Measurements from ENCODE around the gene PLOD3. TPM values are rescaled to one million over a fixed set of nuclear protein-coding genes. Genes with fewer than 3 reads are reported as not detected.
A peak's percentile ranks its signal among the peaks of the same experiment; 100 is the strongest.

PLOD3 gene
- polyA plus RNA-seq, 4 donors = 39.6 to 51.5 (median 48.8) TPM

DNA sequence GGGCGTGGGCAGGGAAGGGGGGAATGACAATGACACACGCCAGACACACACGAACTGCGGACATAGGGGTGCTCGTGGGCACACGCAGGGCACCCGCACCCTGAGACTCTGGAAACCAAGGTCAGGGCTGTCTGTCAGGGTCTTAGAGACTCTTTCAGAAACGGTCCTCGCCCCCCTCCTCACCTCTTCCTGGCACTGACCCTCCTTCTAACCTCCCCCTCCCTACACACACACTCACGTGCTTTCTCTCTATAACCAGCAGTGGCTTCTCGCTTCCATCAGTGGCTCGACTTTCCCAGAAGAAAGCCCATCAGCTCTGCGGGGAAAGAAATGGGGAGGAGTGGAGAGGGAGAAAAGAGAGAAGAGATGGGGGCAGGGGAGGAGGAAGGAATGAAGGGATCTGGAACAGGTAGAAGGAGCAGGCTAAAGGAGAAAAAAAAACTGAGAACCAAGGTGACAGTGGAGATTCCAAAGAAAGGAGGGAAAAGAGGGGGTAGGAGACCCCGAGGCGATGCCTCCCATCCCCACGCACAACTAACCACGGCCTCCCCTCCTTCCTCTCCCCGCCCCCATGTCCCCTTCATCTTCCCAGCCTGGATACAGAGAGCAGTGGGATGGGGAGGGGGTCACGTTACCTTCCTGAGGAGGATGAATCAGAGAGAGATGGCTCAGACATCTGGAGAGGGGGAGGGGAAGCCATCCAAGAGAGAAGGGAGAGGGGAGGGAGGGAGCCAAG is 50.3 kb downstream of the PLOD3 start:
- no peak for DNase-seq (ENCODE audit: low read depth in 4 of 4, low spot score in 2 of 4)

DNA sequence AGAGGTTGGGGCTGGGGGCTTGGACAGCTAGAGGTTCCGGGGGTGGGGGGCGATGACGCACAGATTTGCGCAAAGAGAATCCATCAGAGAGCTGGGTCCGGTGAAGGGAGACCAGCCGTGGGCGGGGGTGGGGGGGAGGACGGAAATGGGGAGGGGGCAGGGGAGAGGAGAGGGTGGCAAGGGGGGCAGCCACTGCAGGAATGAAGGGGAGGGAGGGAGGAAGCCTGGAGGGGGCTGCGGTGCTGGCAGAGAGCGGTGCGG is 50.8 kb downstream of the PLOD3 start:
- no peak for DNase-seq (ENCODE audit: low read depth in 4 of 4, low spot score in 2 of 4)

DNA sequence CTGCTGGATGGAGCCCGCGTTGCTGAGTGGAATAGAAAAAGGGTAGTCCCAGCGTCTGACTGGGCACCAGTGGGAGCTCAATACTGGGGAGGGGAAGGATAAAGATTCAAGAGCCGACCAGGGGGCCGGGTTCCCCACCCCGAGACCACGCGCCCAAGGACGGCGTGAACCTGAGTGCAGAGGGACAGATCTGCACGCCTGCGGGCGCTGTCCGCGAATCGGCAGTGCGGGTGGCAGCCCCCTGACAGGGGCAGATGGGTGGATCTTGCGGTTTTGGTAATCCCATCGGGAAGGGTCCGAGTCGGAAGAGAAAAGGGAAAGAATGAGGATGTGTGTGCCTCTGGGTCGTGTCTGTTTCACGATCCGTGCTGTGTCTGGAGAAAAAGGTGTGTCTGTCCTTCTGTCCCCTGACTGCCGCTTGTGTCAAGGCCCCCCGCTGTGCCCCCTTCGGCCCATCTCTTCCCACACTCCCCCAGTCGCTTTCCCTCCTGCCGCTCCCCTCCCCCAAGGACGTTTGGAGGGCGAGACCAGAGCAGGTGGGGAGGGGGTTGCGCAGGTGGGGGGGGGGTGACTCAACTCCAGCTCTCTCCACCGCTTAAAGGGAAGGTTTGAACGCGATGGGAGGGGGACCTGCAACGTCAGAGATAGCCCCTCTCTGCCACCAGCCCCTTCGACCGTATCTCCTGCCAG is 51.3 kb downstream of the PLOD3 start:
- no peak for DNase-seq (ENCODE audit: low read depth in 4 of 4, low spot score in 2 of 4)

DNA sequence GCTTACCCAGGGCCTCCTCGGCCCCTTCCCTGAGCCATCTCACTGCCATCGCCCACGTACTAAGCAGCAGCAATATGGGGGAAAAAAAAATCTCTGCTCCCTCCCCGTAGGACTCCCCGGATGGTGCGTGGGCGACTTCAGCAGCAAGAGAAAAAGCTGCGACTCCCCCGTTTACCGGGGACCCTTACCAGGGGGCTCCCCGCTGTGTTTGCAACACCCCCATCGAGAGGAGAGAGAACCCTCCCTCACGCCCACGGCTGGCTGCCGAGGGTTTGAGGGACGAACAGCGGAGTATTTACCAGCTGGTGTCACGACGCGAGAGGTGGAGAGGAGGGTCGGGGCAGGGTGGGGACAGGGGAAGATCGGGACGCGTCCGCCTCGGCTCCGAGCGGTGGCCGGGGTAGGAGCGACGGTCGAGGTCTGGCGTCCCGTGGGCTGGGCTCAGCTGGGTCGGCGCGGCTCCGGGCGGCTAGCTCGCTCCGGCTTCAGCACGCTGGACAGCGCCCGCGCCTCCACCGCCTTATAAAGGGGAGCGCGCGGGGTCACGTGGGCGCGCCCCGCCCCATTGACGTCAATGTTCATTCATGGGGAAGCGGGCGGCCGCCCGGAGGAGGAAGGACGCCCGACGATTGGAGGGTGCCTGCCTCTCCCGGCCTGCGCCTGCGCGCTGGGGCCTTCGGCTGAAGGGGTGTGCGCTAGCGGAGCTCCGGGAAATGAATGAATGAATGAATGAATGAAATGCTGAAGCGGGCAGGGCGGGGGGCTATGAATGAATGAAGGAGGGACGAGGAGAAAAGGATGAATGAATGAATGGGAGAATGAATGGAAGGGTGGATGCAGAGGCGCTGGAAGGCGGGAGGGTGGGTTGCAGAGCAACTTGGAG is 52.1 kb downstream of the PLOD3 start, which contains the start of gene VGF:
TSS of gene VGF (minus strand) at position 495 of the 883 bp plus-strand sequence. CDS start 726 bp downstream, outside the sequence.
- DNase-seq (ENCODE audit: low read depth in 4 of 4, low spot score in 2 of 4) = peak; percentile 56 to 80 (median 76)

DNA sequence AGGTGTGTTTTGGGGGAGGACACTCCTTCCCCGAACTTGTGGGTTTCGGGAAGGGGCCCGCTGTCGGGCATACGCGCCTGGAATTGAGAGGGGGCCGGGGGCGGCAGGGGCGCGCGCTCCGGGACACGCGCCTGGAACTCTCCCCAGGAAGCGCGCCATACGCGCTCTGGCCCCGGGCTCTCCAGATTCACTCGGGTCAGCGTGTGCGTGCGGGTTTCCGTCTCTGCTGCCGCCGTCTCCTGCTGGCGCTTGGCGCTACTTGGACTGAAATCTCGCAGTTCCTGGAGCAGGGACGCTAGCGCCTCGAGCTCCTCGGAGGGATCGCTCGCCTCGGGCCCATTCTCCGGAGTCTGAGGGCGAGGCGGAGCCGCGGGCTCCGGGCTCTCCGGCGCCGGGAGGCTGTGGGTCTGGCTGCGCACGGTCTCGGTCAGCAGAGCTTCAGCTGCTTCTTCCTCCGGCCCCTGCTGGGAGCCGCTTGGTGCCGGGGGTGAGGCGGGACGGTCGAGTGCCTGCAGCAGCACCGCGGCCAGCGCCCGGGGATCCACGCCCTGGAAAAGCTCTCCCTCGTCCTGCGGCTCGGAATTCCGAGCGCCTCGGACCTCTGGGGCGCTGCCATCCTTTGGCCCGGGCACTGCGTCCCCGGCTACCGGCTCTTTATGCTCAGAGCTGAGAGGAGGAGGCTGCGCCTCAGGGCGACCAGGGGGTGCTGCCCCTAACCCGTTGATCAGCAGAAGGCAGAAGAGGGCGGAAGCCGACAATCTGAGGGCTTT is 53.1 kb downstream of the PLOD3 start:
- no peak for DNase-seq (ENCODE audit: low read depth in 4 of 4, low spot score in 2 of 4)

DNA sequence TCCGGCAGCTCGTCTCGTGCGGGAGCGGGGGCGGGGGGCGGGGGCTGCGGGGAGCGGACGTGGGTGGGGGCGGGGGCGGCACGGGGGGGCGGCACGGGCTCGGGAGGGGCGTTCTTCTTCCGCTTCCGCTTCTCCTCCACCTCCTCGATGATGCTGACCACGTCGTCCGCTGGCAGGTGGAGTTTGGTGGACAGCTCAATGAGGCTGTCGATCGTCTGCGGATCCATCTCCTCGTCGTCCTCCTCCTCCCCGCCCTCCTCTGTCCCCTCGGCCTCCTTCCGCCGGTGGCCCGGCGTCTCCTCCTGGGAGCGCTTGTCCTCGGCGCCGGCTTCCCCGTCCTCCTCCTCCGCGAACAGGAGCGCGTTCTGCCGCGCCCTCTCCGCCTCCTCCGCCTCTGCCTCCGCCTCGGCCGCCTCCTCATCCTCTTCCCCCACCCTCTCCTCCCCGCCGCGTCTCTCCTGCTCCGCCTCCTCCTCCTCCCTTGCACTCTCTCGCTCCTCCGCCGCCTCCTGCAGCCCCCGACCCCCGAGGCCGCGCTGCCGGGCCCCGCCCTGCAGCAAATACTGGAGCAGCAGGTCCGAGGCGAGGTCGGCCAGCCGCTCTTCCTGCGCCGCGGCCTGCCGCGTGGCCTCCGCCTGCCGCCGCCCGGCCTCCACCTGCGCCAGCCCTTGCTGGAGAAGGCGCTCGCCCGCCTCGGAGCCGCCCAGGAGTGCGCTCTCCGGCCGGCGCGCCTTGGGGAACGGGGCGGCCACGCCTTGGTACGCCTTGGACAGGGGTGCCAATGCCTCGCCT is 53.9 kb downstream of the PLOD3 start:
- no peak for DNase-seq (ENCODE audit: low read depth in 4 of 4, low spot score in 2 of 4)

DNA sequence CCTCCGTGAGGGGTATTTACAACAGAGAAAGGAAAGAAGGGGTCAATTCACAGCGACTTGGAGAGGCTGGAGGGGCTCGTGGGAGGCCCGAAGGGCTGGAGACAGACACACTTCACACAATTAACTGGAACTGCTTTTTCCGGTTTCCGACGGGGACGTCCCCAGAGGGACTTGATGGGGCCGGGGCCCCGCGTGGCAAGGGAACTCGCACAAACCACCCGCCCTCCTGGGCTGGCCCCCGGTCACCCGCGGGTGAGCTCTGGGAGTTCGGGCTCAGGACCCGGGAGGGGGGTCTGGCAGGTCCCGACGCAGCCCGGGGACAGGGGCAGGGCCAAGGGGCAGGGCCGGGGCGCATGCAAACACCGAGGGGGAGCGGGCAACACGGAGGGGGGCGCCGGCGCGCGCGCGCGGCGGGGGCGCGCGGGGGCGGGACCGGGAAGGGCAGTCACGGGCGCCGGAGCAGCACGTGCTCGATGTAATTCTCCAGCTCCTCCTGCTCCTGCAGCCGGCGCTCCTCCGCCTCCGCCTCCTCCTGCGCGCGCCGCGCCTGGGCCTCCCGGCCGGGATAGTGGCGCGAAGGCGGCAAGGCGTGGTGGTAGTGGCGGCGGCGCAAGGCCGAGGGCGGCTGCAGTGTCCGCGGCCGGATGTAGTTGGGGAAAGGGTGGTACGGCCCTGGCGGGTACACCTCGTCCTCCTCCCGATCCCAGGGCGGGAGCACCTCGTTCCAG is 54.7 kb downstream of the PLOD3 start:
- DNase-seq (ENCODE audit: low read depth in 4 of 4, low spot score in 2 of 4) = no peak

DNA sequence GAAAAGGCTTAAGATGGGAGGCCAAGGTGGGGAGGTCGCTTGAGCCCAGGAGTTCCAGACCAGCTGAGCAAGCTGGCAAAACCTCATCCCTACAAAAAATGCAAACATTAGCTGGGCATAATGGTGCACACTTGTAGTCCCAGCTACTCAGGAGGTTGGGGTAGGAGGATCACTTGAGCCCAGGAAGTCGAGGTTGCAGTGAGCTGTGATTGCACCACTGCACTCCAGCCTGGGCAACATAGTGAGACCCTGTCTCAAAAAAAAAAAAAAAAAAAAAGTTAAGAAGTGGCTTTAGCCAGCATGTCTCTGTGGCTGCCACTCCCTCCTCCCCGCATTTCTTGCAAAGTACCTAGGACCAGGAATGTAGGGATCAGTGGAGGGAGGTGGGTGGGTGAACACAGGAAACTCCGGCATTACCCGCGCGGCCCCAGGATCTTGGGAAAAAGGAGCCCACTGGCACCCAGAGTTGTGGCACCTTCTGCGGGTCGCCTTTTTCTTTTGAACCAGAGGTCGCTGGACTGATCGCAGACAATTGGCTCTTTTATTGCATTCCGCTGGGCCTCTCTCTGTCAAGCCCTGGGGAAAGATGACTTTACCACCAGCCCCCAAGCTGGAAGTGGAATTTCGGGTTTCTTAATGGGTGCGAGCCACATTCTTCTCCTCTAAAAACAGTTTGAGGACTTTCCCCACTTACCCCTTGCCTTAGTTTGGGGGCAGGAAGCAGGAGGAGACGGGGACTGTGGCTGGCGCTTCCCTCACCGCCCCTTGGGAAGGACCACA is 55.5 kb downstream of the PLOD3 start:
- DNase-seq (ENCODE audit: low read depth in 4 of 4, low spot score in 2 of 4) = no peak

DNA sequence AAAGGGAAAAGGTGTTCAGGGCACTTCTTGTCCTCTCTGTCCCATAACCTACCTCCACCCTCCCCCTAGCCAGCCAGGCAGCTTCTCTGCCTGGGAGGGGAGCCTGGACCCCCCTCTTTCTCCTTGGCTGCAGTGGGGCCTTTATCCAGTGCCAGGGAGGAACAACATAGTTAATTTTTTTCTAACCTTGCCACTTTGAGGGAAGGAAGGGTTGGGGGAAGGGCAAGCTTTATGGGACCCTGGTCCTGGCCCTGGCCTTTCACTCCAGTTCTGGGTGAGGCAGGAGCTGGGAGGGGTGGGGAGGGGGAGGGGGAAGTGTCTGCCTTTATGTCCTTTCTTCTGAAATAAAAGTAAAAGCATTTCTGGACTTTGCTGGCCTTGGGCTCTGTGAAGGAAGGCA is 56.5 kb downstream of the PLOD3 start:
- DNase-seq (ENCODE audit: low read depth in 4 of 4, low spot score in 2 of 4) = no peak

DNA sequence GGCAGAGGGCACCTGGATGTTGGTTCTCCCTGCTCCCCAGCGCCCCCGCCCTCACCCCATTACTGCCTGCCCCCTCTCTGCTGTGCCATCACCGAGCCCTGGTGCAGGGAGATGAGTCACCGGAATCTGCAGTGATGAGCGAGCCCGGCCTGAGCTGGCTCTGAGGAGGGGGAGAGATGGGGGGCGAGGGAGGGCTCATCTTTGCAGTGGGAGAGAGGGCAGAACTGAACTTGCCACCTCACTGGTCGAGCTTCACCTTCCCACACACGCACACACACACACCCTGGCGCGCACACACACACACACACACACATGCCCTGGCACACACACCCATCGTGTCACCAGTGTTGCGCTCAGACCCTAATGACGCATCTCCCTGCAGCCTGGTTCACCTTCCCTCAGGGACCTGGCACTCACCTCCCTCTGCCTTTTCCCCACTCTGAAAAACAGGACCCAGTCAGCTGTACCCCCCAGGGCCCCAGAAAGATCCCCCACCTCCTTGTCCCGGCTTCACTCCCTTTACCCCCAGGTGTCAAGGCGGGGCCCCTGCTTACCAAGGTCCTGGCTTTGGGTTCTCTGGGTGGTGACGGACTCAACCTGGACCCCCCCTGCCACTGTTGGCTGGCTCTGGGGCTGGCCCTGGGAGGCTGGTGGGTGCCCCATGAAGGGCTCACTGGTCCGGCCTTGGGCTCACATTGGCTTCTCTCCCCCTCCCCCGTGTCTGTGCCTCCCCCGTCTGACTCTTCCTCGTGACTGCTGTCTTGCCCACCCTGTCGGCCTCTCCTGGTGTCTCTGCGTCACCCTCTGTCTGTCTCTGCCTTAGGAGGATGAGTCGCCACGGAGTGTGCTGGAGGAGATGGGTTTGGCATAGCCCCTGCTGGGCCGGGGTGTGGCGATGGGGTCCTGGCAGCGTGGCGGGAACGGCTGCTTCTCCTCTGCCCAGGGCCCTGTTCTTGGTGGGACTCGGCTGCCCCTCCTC is 57.4 kb downstream of the PLOD3 start:
- DNase-seq (ENCODE audit: low read depth in 4 of 4, low spot score in 2 of 4) = no peak

DNA sequence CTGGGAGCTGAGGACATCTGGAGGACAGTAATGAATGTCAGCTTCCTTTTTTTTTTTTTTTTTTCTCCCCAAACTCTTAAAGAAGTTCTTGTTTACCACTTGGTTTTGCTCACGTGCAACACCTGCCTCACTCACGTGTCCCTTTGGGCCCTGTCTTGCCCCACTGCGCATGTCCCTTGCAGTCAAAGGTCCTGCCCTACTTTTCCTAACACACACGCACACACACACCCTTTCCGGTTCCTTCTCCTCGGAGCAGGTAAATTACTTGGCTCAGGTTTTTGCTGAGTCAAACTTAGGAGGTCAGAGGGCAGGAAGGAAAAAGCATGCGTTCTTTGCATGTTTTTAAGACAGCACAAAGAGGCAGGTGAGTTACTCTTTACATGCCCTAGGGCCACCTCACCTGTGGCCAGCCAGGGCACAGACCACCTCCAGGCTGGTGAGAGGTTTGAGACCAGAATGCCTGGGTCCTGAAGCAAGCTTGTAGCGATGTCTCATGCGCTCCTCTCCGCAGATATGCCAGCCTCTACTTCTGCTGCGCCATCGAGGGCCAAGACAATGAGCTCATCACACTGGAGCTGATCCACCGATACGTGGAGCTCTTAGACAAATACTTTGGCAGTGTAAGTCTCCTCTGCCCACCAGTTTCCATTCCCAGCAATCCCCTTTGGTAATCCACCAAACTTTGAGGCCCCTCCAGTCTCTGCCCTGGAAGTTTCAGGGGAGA is 60.4 kb downstream of the PLOD3 start:
- no peak for DNase-seq (ENCODE audit: low read depth in 4 of 4, low spot score in 2 of 4)

DNA sequence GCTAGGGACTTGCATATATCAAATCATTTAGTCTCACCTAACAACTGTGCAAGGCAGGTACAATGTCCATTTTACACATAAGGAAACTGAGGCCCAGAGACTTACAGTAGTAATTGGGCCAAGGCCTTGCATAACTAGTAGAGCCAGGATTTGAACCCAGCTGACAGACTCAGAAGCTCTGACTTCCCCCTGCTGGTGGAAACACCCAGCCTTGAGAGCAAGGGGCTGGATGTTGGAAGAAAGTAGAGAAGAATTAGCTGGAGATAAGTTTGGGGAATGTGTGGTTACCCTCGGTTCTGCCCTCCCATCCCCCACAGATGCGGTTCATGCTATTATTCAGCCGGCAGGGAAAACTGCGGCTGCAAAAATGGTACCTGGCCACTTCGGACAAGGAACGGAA is 61.1 kb downstream of the PLOD3 start:
- DNase-seq (ENCODE audit: low read depth in 4 of 4, low spot score in 2 of 4) = no peak

Other genes with a start within 250 kb of the PLOD3 start
- gene MUC12, start 248.0 kb downstream of the PLOD3 start, polyA plus RNA-seq (ENCODE audit: insufficient read length in 4 of 4) = under 1 TPM in 3 of 4 donors, not detected in 1; 0.18 to 0.23 (median 0.22) TPM
- not detected for gene MUC17, start 197.5 kb downstream of the PLOD3 start, polyA plus RNA-seq (ENCODE audit: insufficient read length in 4 of 4)
- gene TRIM56, start 132.1 kb downstream of the PLOD3 start, polyA plus RNA-seq (ENCODE audit: insufficient read length in 4 of 4) = 10 to 100 TPM; 14.3 to 23.1 (median 17.8) TPM
- 1 to 10 TPM in 2 of 4 donors, under 1 TPM in 2; 0.72 to 5.8 (median 1.2) TPM for gene SERPINE1, start 90.5 kb downstream of the PLOD3 start, polyA plus RNA-seq (ENCODE audit: insufficient read length in 4 of 4)
- 10 to 100 TPM; 69.5 to 88.3 (median 72.3) TPM for gene AP1S1, start 63.1 kb downstream of the PLOD3 start, polyA plus RNA-seq (ENCODE audit: insufficient read length in 4 of 4)
- under 1 TPM; 0.07 to 0.38 (median 0.20) TPM for gene VGF, start 52.0 kb downstream of the PLOD3 start, polyA plus RNA-seq (ENCODE audit: insufficient read length in 4 of 4)
- gene NAT16, start 37.3 kb downstream of the PLOD3 start, polyA plus RNA-seq (ENCODE audit: insufficient read length in 4 of 4) = under 1 TPM in 2 of 4 donors, not detected in 2; 0.09 to 0.10 TPM
- gene MOGAT3, start 16.5 kb downstream of the PLOD3 start, polyA plus RNA-seq (ENCODE audit: insufficient read length in 4 of 4) = 1 to 10 TPM in 1 of 4 donors, under 1 TPM in 3; 0.27 to 1.2 (median 0.82) TPM
- 10 to 100 TPM; 51.0 to 85.2 (median 71.8) TPM for gene ZNHIT1, start 584 bp upstream of the PLOD3 start, polyA plus RNA-seq (ENCODE audit: insufficient read length in 4 of 4)
- 10 to 100 TPM in 2 of 4 donors, 1 to 10 TPM in 2; 7.3 to 18.3 (median 13.0) TPM for gene CLDN15, start 20.2 kb upstream of the PLOD3 start, polyA plus RNA-seq (ENCODE audit: insufficient read length in 4 of 4)
- gene FIS1, start 27.5 kb upstream of the PLOD3 start, polyA plus RNA-seq (ENCODE audit: insufficient read length in 4 of 4) = 100 to 1,000 TPM; 147 to 180 (median 164) TPM
- gene IFT22, start 104.2 kb upstream of the PLOD3 start, polyA plus RNA-seq (ENCODE audit: insufficient read length in 4 of 4) = 10 to 100 TPM; 69.0 to 79.6 (median 76.0) TPM
- 10 to 100 TPM; 23.1 to 36.3 (median 29.9) TPM for gene COL26A1, start 145.3 kb upstream of the PLOD3 start, polyA plus RNA-seq (ENCODE audit: insufficient read length in 4 of 4)

Measured in left renal cortex interstitium (tissue), 4 donors.